Parathyroid adenoma (tissue), 2 donors: ENCODE data around the gene BRD3.

Experiments used
- H2AFZ ChIP-seq: fragments of 300-600 bp; sonication (generic); one replicate; pipeline ENCODE4 v1.7.0; 2017; ENCODE audit warnings: antibody characterized with exemption, mild to moderate bottlenecking
- H3K27ac ChIP-seq: fragments of 300-600 bp; sonication (generic); one replicate; pipeline ENCODE4 v1.7.0; 2017
- H3K27me3 ChIP-seq: fragments of 300-600 bp; sonication (generic); one replicate; pipeline ENCODE4 v1.7.0; 2017; ENCODE audit warnings: low read length; ENCODE audit not compliant: control insufficient read depth, insufficient read depth
- H3K36me3 ChIP-seq: fragments of 300-600 bp; sonication (generic); one replicate; pipeline ENCODE4 v1.7.0; 2017; ENCODE audit warnings: low read length; ENCODE audit not compliant: control insufficient read depth, insufficient read depth
- H3K4me1 ChIP-seq: fragments of 300-600 bp; sonication (generic); one replicate; pipeline ENCODE4 v1.7.0; 2017; ENCODE audit warnings: control low read depth
- H3K4me2 ChIP-seq: fragments of 300-600 bp; sonication (generic); one replicate; pipeline ENCODE4 v1.7.0; 2017; ENCODE audit warnings: low read length
- H3K4me3 ChIP-seq: fragments of 300-600 bp; sonication (generic); one replicate; pipeline ENCODE4 v1.7.0; 2017; ENCODE audit warnings: low read depth, low read length
- H3K79me2 ChIP-seq: fragments of 300-600 bp; sonication (generic); one replicate; pipeline ENCODE4 v1.7.0; 2017; ENCODE audit warnings: control low read depth
- H3K9ac ChIP-seq: fragments of 300-600 bp; sonication (generic); one replicate; pipeline ENCODE4 v1.7.0; 2017; ENCODE audit warnings: mild to moderate bottlenecking
- H3K9me3 ChIP-seq: fragments of 300-600 bp; sonication (generic); one replicate; pipeline ENCODE4 v1.7.0; 2017; ENCODE audit warnings: low read length; ENCODE audit not compliant: control insufficient read depth
- TF ChIP-seq, protein P1 (sequence below): fragments of 300-600 bp; sonication (generic); IDR thresholded peaks from one replicate; pipeline ENCODE4 v1.7.0; 2017; ENCODE audit warnings: antibody characterized with exemption, mild to moderate bottlenecking
- donor health status: primary hyperparathyroidism.

The BRD3 gene

GRCh38 chr9:133998915-133999595 is 68.8 kb downstream of the BRD3 start:
- Histone ChIP-seq H3K9ac (no peak overlapping the region), H2AFZ (no peak overlapping the region), H3K27me3 (no peaks in the 10 kb centered on the region), H3K36me3 (no peaks in the 10 kb centered on the region), H3K79me2 (no peaks in the 10 kb centered on the region), H3K27ac (no peak overlapping the region), H3K4me3 (no peak overlapping the region), H3K4me1 (no peaks in the 10 kb centered on the region), H3K4me2 (no peak overlapping the region), H3K9me3 (no peaks in the 10 kb centered on the region)
- TF ChIP-seq, protein P1, sequence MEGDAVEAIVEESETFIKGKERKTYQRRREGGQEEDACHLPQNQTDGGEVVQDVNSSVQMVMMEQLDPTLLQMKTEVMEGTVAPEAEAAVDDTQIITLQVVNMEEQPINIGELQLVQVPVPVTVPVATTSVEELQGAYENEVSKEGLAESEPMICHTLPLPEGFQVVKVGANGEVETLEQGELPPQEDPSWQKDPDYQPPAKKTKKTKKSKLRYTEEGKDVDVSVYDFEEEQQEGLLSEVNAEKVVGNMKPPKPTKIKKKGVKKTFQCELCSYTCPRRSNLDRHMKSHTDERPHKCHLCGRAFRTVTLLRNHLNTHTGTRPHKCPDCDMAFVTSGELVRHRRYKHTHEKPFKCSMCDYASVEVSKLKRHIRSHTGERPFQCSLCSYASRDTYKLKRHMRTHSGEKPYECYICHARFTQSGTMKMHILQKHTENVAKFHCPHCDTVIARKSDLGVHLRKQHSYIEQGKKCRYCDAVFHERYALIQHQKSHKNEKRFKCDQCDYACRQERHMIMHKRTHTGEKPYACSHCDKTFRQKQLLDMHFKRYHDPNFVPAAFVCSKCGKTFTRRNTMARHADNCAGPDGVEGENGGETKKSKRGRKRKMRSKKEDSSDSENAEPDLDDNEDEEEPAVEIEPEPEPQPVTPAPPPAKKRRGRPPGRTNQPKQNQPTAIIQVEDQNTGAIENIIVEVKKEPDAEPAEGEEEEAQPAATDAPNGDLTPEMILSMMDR = no peak

DNA sequence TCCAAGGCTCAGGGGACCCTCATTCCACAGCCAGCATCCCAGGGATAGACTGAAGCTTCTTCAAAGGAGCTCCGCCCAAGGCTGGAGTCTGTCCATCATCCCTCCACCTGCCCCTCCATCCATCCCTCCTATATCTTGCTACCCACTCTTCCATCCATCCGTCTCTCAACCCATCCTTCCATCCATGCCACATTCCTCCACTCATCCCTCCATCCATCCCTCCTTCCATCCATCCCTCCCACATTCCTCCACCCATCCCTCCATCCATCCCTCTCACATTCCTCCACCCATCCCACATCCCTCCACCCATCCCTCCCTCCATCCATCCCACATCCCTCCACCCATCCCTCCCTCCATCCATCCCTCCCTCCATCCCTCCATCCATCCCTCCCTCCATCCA is 70.2 kb downstream of the BRD3 start:
- Histone ChIP-seq H3K9me3 (no peaks in the 10 kb centered on the region), H3K4me3 (no peak overlapping the region), H3K9ac (no peak overlapping the region), H2AFZ (no peak overlapping the region), H3K4me2 (no peak overlapping the region), H3K27ac (no peak overlapping the region), H3K79me2 (peaks cover 2% of the 10 kb centered on the region), H3K4me1 (peaks cover 4% of the 10 kb centered on the region), H3K27me3 (no peaks in the 10 kb centered on the region), H3K36me3 (no peaks in the 10 kb centered on the region)
- TF ChIP-seq, protein P1 = no peak

- no peak overlapping the region for H3K4me3 ChIP-seq
- TF ChIP-seq, protein P1 = no peak
- H3K27ac ChIP-seq = no peak overlapping the region
- no peak overlapping the region for H2AFZ ChIP-seq
- H3K36me3 ChIP-seq = no peaks in the 10 kb centered on the region
- H3K79me2 ChIP-seq = peaks cover 2% of the 10 kb centered on the region
- H3K9ac ChIP-seq = no peak overlapping the region
- no peaks in the 10 kb centered on the region for H3K27me3 ChIP-seq
- peaks cover 4% of the 10 kb centered on the region for H3K4me1 ChIP-seq
- no peak overlapping the region for H3K4me2 ChIP-seq
- H3K9me3 ChIP-seq = no peaks in the 10 kb centered on the region
Measured at GRCh38 chr9:133996531-133997520, 71.0 kb downstream of the BRD3 start.

GRCh38 chr9:133995012-133995896 is 72.6 kb downstream of the BRD3 start:
- TF ChIP-seq, protein P1 = no peak
- H3K27me3 ChIP-seq = no peaks in the 10 kb centered on the region

More at GRCh38 chr9:133995012-133995896, 72.6 kb downstream of the BRD3 start:
- peaks cover 2% of the 10 kb centered on the region for H3K79me2 ChIP-seq
- H2AFZ ChIP-seq = no peak overlapping the region
- H3K4me3 ChIP-seq = no peak overlapping the region
- H3K36me3 ChIP-seq = no peaks in the 10 kb centered on the region
- no peak overlapping the region for H3K4me2 ChIP-seq
- H3K9ac ChIP-seq = no peak overlapping the region
- no peak overlapping the region for H3K27ac ChIP-seq
- H3K4me1 ChIP-seq = peaks cover 4% of the 10 kb centered on the region
- H3K9me3 ChIP-seq = no peaks in the 10 kb centered on the region
